Stomach (tissue), 4 donors: ENCODE measurements around the gene PNPLA6.

Source experiments
- EP300 ChIP-seq: sonication (generic); formaldehyde crosslinking; IDR thresholded peaks from one replicate; pipeline ENCODE4 v1.6.1; 2017; ENCODE audit warnings: antibody characterized with exemption
- POLR2AphosphoS5 ChIP-seq, 3 donors: sonication (generic); formaldehyde crosslinking; IDR thresholded peaks; one replicate each; pipeline ENCODE4 v1.6.1; 2016; ENCODE audit warnings: antibody characterized with exemption in 3 of 3
- TF ChIP-seq, protein P1 (sequence below), 7 experiments: fragments of 450-650 bp in 4 of 7; fragments of 200-600 bp in 3 of 7; sonication (generic) in 3 of 7; IDR thresholded peaks; one replicate each; pipeline ENCODE4 v1.5.1; 2016 to 2019; ENCODE audit warnings: antibody characterized with exemption in 7 of 7, control low read depth in 2 of 7, mild to moderate bottlenecking in 1 of 7

DNA sequence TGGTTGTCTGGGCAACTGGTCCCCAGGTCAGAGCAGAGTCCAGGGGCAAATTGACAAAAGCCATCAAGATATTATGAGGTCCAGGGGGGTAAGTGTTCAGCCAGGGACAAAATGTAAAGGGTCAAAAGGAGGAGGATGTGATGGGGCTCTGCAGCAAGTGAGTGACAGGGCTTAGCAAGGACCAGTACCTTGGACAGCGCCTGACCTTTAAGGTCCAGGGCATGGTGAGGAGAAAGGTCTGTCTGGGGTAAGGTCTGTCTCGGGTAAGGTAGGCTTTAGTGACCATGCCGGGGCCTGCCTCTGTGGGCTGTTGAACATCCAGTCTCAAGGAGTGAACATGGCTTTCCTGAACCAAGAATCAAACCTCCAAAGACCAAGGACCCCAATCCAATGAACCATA, 25.9 kb upstream of the PNPLA6 start:
- TF ChIP-seq, protein P1, sequence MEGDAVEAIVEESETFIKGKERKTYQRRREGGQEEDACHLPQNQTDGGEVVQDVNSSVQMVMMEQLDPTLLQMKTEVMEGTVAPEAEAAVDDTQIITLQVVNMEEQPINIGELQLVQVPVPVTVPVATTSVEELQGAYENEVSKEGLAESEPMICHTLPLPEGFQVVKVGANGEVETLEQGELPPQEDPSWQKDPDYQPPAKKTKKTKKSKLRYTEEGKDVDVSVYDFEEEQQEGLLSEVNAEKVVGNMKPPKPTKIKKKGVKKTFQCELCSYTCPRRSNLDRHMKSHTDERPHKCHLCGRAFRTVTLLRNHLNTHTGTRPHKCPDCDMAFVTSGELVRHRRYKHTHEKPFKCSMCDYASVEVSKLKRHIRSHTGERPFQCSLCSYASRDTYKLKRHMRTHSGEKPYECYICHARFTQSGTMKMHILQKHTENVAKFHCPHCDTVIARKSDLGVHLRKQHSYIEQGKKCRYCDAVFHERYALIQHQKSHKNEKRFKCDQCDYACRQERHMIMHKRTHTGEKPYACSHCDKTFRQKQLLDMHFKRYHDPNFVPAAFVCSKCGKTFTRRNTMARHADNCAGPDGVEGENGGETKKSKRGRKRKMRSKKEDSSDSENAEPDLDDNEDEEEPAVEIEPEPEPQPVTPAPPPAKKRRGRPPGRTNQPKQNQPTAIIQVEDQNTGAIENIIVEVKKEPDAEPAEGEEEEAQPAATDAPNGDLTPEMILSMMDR (IDR thresholded peaks at IDR 0.05) = no peak
- TF ChIP-seq EP300 (no peak), POLR2AphosphoS5 (IDR thresholded peaks at IDR 0.05) (no peak)
